GM13977 (cell line): ENCODE results near the gene ZNF512B.

Experiments used
- DNase-seq: peaks from one replicate; pipeline ENCODE4 v3.0.0; 2012; ENCODE audit warnings: low spot score
- CTCF ChIP-seq: IDR thresholded peaks from 2 replicates; pipeline ENCODE4 v1.5.1; 2012; ENCODE audit warnings: mild to moderate bottlenecking, control low read depth; ENCODE audit not compliant: insufficient read depth; ENCODE audit errors: extremely low read depth, missing control alignments
- in situ Hi-C: fragments of 300-500 bp; cut with MboI; formaldehyde crosslinking; loops from one replicate; pipeline ENCODE4 v1.12.0; 2022; ENCODE audit warnings: low sequenced_read_pairs, low pct_unique_long_range_greater_than_20kb, mixed read lengths, inconsistent platforms; ENCODE audit not compliant: unreplicated experiment

ZNF512B gene

DNA sequence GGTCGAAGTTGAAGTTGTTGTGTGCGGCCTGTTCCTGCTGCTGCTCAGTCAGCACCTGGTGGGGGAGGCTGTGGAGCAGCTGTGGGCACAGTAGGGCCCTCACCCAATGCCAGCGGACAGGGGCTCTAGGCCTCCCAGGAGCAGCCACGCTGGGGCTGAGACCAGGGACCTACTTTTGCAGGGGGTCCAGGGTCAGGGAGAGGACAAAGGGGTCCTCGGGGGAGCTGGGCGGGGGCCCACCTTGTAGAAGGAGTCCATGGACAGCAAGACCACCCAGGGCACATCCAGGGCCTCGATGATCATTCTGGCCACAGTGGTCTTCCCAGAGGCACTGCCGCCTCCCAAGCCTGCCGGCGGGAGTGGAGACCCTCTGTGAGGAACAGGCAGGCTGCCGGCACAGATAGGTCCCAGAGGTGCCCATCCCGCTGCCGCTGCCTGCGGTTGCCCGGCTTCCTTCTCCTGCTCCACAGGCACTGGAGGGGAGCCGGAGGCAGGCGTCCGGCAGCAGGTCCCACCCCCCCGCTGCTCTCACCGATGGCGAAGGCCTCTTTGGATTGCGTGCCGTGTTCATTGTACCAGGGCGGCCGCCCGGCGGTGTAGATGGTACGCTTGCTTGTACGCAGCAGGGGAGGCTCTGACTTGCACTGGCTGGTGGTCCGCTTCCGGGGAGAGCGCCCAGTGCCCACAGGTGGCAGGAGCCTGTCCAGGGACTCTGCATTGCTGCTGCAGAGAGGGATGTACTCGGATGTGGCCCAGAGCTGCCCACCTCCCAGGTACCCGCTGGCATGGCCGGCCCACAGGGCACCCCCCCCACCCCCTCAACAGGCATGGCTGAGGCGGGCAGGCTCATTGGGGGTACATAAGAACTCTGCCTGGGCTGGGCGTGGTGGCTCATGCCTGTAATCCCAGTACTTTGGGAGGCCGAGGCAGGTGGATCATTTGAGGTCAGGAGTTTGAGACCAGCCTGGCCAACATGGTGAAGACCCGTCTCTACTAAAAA, 23.5 kb downstream of the ZNF512B start:
- in situ Hi-C loops = no loop called here
- TF ChIP-seq CTCF = no peak
- DNase-seq = no peak

- no peak for TF ChIP-seq CTCF
- DNase-seq = no peak
- in situ Hi-C loops = no loop called here
Measured at GRCh38 chr20:63945031-63945658, 24.6 kb downstream of the ZNF512B start.

DNA sequence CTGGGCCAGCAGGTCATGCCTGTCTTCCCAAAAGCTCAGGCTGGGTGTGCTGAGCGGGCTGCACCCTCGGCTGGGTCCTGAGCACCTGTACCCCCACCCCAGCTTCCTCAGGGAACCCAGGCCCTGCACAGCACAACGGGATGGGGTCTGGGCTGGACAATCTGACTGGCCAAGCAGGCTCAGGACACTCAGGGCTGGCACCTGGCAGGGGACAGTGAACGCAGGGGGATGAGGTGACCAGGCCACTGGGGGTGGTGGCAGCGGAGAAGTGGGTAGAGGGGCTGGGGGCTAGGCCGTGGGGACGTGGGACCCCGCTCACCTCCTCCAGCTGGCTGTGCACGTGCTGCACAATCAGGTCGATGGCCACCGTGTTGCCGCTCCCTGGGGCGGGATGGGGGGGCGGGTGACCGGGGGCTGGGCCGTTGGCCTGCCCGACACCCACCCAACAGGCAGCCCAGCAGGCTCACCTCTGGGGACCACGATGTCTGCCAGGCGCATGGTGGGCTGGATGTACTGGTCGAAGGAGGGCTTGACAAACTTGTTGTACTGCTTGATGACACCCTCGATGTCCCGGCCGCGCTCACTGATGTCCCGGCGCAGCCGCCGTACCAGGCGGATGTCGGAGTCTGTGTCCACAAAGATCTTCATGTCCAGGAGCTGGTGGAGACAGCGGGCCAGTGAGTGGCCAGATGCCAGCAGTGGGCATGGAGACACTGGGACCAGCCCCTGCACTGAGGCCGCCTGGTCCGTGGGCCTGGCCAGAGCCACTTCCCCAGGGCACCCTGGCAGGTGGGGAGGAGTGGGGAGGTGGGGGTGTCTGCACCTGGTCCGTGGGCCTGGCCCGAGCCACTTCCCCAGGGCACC, 25.4 kb downstream of the ZNF512B start:
- no peak for DNase-seq
- in situ Hi-C loops = no loop called here
- TF ChIP-seq CTCF = no peak

GRCh38 chr20:63943808-63944077, 26.0 kb downstream of the ZNF512B start:
- no peak for DNase-seq
- no peak for TF ChIP-seq CTCF
- in situ Hi-C loops = no loop called here

- in situ Hi-C loops = no loop called here
- no peak for TF ChIP-seq CTCF
- DNase-seq = no peak
Measured at GRCh38 chr20:63942969-63943807, 26.5 kb downstream of the ZNF512B start.
